Peyer's patch (tissue), 4 donors: ENCODE measurements around the gene C20orf173.
"Not testable (repeated sequence)": the region's sequence is repeated elsewhere in the genome, so short reads cannot be mapped to it uniquely, and the experiment has no call there.

ENCODE experiments used
- CTCF ChIP-seq, 6 experiments: fragments of 450-650 bp in 4 of 6; fragments of 200-600 bp in 2 of 6; sonication (generic) in 1 of 6; IDR thresholded peaks; one replicate each; pipeline ENCODE4 v1.5.1; 2017 to 2019; ENCODE audit warnings: antibody characterized with exemption in 6 of 6, mild to moderate bottlenecking in 3 of 6, moderate library complexity in 1 of 6
- POLR2A ChIP-seq, 2 donors: fragments of 450-650 bp; IDR thresholded peaks; one replicate each; pipeline ENCODE4 v1.5.1; 2017; ENCODE audit warnings: antibody characterized with exemption in 2 of 2, mild to moderate bottlenecking in 2 of 2, moderate library complexity in 2 of 2

DNA sequence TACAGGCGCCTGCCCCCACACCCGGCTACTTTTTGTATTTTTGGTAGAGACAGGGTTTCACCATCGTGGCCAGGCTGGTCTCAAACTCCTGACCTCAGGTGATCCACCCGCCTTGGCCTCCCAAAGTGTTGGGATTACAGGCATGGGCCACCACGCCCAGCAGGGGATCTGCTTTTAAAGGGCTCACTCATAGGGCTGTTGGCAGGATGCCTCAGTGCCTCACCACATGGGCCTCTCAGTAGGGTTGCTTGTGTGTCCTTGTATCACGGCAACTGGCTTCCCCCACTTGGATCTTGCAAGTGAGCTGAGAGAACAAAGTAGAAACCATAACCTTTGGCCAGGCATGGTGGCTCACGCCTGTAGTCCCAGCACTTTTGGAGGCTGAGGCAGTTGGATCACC lies 15.5 kb upstream of the C20orf173 start:
- TF ChIP-seq CTCF, POLR2A (IDR thresholded peaks at IDR 0.05): not testable (repeated sequence)
